Naive thymus-derived CD8-positive, alpha-beta T cell (primary cell): ENCODE results near the gene LILRB3. TPM values are rescaled to one million over a fixed set of nuclear protein-coding genes. Genes with fewer than 3 reads are reported as not detected.
"Not testable (repeated sequence)": the region's sequence is repeated elsewhere in the genome, so short reads cannot be mapped to it uniquely, and the experiment has no call there.

Source experiments
- ATAC-seq, 2 donors: fragments of 150-1000 bp; cut with Tn5 transposase in 1 of 2; sonication (Bioruptor Pico), chemical (Tn5 transposase) in 1 of 2; 1 replicate in 1 of 2; 2 replicates in 1 of 2; pipeline ENCODE4 v1.10.0; 2021; ENCODE audit warnings: mild to moderate bottlenecking in 2 of 2, moderate library complexity in 2 of 2
- POLR2A ChIA-PET: fragments of 350-600 bp; sonication (Branson Sonifier 250); formaldehyde crosslinking; loops from one replicate; lab custom pipeline; 2021; ENCODE audit warnings: antibody characterized with exemption; lab: Charles Lee
- DNase-seq, 10 donors: peaks; one replicate each; pipeline versions ENCODE4 v3.0.0 to v3.0.0-alpha.2; 2020 to 2022
- H3K27ac Mint-ChIP-seq, 10 donors: one replicate each; pipeline ENCODE4 v1.8.0; 2020 to 2022; ENCODE audit warnings: mild to moderate bottlenecking in 10 of 10, mixed read lengths in 10 of 10, moderate library complexity in 4 of 10, inconsistent platforms in 1 of 10
- H3K27me3 Mint-ChIP-seq, 5 donors: one replicate each; pipeline ENCODE4 v1.8.0; 2021 to 2022; ENCODE audit warnings: mixed read lengths in 5 of 5
- H3K36me3 Mint-ChIP-seq, 3 donors: one replicate each; pipeline ENCODE4 v1.8.0; 2020 to 2022; ENCODE audit warnings: mixed read lengths in 3 of 3, mild to moderate bottlenecking in 2 of 3, inconsistent platforms in 1 of 3
- H3K4me1 Mint-ChIP-seq, 4 donors: one replicate each; pipeline ENCODE4 v1.8.0; 2021 to 2022; ENCODE audit warnings: mixed read lengths in 4 of 4
- H3K4me3 Mint-ChIP-seq, 10 donors: one replicate each; pipeline ENCODE4 v1.8.0; 2020 to 2022; ENCODE audit warnings: mild to moderate bottlenecking in 10 of 10, mixed read lengths in 10 of 10, moderate library complexity in 6 of 10, inconsistent platforms in 1 of 10
- H3K9me3 Mint-ChIP-seq, 9 donors: one replicate each; pipeline ENCODE4 v1.8.0; 2020 to 2022; ENCODE audit warnings: mixed read lengths in 9 of 9, mild to moderate bottlenecking in 3 of 9, inconsistent platforms in 1 of 9, moderate library complexity in 1 of 9
- polyA plus RNA-seq, 3 donors: library from polyadenylated mRNA; unstranded; fragments of 300-500 nt; fragmentation: Illumina TruSeq; gene quantifications; one replicate each; pipeline ENCODE4 v1.2.3, GENCODE V29; 2021
- total RNA-seq, 8 experiments: library from RNA in 2 of 8; stranded (reverse) in 2 of 8; gene quantifications; one replicate each; pipeline ENCODE4 v1.2.3 and lab custom pipeline; 2021 to 2026

Gene LILRB3
- total and polyA plus RNA-seq, 5 experiments from 2014 or later, result 0.62 TPM; not detected in 4

GRCh38 chr19:54191011-54191810 lies 31.6 kb downstream of the LILRB3 start, which contains the start of gene TSEN34:
TSS of gene TSEN34 (plus strand) at chr19:54191308. CDS start at chr19:54191365, 57 bp downstream.
- peaks cover 24 to 53% (median 46%) of the 10 kb centered on the region in 4 donors for H3K4me1 Mint-ChIP-seq
- no peaks in the 10 kb centered on the region for H3K9me3 Mint-ChIP-seq
- DNase-seq (peak in 8 of 10 donors; percentile 83 to 100 (median 94)), ATAC-seq (peak; percentile 29 to 37)
- peaks cover 5 to 38% (median 8%) of the 10 kb centered on the region in 3 donors for H3K36me3 Mint-ChIP-seq
- peak within 1 kb of the TSS; percentile 86 to 100 (median 95) for H3K4me3 Mint-ChIP-seq
- no peaks in the 10 kb centered on the region for H3K27me3 Mint-ChIP-seq
- POLR2A ChIA-PET, result interaction anchor here (0.6 to 7.0 kb wide), 13 partner anchors 9 to 1398 kb away, joined by 3 to 158 read pairs (median 7); partner anchors contain the start of genes CNOT3, LENG1, MYADM and RPS9
- peak within 1 kb of the TSS; percentile 98 to 100 (median 99) for H3K27ac Mint-ChIP-seq

- H3K27ac Mint-ChIP-seq, result peak overlapping the region; percentile 98 to 100 (median 99)
- H3K4me1 Mint-ChIP-seq, result peaks cover 22 to 53% (median 46%) of the 10 kb centered on the region in 4 donors
- ATAC-seq (peak; percentile 64), DNase-seq (peak in 9 of 10 donors; percentile 99 to 100 (median 100))
- peak overlapping the region; percentile 86 to 100 (median 95) for H3K4me3 Mint-ChIP-seq
- H3K9me3 Mint-ChIP-seq, result no peaks in the 10 kb centered on the region
- H3K36me3 Mint-ChIP-seq, result peaks cover 3 to 36% (median 6%) of the 10 kb centered on the region in 3 donors
- POLR2A ChIA-PET, result interaction anchor here (0.7 to 7.0 kb wide), 11 partner anchors 10 to 323 kb away, joined by 3 to 158 read pairs (median 10); partner anchors contain the start of genes CNOT3, LENG1, LENG8 and MYADM
- H3K27me3 Mint-ChIP-seq, result no peaks in the 10 kb centered on the region
Measured at GRCh38 chr19:54190503-54191010, 32.2 kb downstream of the LILRB3 start.

- peaks cover 0 to 32% (median 4%) of the 10 kb centered on the region in 3 donors for H3K36me3 Mint-ChIP-seq
- peak overlapping the region; percentile 86 to 100 (median 95) for H3K4me3 Mint-ChIP-seq
- H3K27ac Mint-ChIP-seq, result peak overlapping the region; percentile 98 to 100 (median 99)
- POLR2A ChIA-PET, result interaction anchor here (0.7 to 7.0 kb wide), 20 partner anchors 11 to 1070 kb away, joined by 3 to 158 read pairs (median 6); partner anchors contain the start of genes CNOT3, LENG1, LENG8 and LENG9
- H3K4me1 Mint-ChIP-seq, result peaks cover 22 to 53% (median 44%) of the 10 kb centered on the region in 4 donors
- peak; percentile 54 to 63 for ATAC-seq
- no peaks in the 10 kb centered on the region for H3K27me3 Mint-ChIP-seq
- DNase-seq, result peak; percentile 99 to 100 (median 100)
- no peaks in the 10 kb centered on the region for H3K9me3 Mint-ChIP-seq
Measured at GRCh38 chr19:54189735-54190502, 32.9 kb downstream of the LILRB3 start.

- POLR2A ChIA-PET, result interaction anchor here (0.9 to 7.0 kb wide), 17 partner anchors 10 to 1070 kb away, joined by 3 to 158 read pairs (median 8); partner anchors contain the start of genes CNOT3, LENG1, LENG8 and LENG9
- ATAC-seq, result peak; percentile 0 to 5
- Mint-ChIP-seq H3K27ac (peak within 1 kb of the TSS; percentile 98 to 100 (median 99)), H3K36me3 (peaks cover 0 to 25% (median 4%) of the 10 kb centered on the region in 3 donors), H3K4me3 (peak within 1 kb of the TSS; percentile 86 to 100 (median 95)), H3K27me3 (no peaks in the 10 kb centered on the region), H3K9me3 (no peaks in the 10 kb centered on the region), H3K4me1 (peaks cover 22 to 53% (median 42%) of the 10 kb centered on the region in 4 donors)
- peak in 1 of 10 donors; percentile 71 for DNase-seq
Measured at GRCh38 chr19:54189145-54189734, 33.6 kb downstream of the LILRB3 start, which contains the start of gene MBOAT7. TSS of gene MBOAT7 (minus strand) at chr19:54189580. CDS start at chr19:54188508, 1,072 bp downstream.

- Mint-ChIP-seq H3K4me1 (peaks cover 24 to 52% (median 41%) of the 10 kb centered on the region in 4 donors), H3K36me3 (peaks cover 0 to 17% (median 4%) of the 10 kb centered on the region in 3 donors), H3K9me3 (no peaks in the 10 kb centered on the region), H3K27ac (peak overlapping the region; percentile 75 to 93 (median 82)), H3K4me3 (peak overlapping the region; percentile 78 to 100 (median 86)), H3K27me3 (no peaks in the 10 kb centered on the region)
- peak in 2 of 10 donors; percentile 46 to 47 for DNase-seq
- POLR2A ChIA-PET, result interaction anchor here (1.1 to 7.0 kb wide), 9 partner anchors 12 to 1071 kb away, joined by 3 to 158 read pairs (median 10); partner anchors contain the start of genes CNOT3, LENG1, LENG8 and PPP6R1
- no peak for ATAC-seq
Measured at GRCh38 chr19:54188215-54188871, 34.5 kb downstream of the LILRB3 start.

- Mint-ChIP-seq H3K4me1 (peaks cover 16 to 38% (median 27%) of the 10 kb centered on the region in 4 donors), H3K4me3 (peak overlapping the region in 8 of 10 donors; percentile 7 to 95 (median 80)), H3K36me3 (peaks cover 0 to 12% (median 0%) of the 10 kb centered on the region in 3 donors), H3K27me3 (no peaks in the 10 kb centered on the region), H3K9me3 (no peaks in the 10 kb centered on the region), H3K27ac (peak overlapping the region in 7 of 10 donors; percentile 20 to 88 (median 75))
- DNase-seq (no peak), ATAC-seq (no peak)
- POLR2A ChIA-PET, result interaction anchor here (0.6 to 7.0 kb wide), 2 partner anchors 22 to 29 kb away, joined by 4 to 103 read pairs; partner anchors contain the start of gene LENG1
Measured at GRCh38 chr19:54186934-54187381, 35.8 kb downstream of the LILRB3 start.

- H3K4me3 Mint-ChIP-seq, result peak overlapping the region in 1 of 10 donors; percentile 18
- H3K4me1 Mint-ChIP-seq, result peaks cover 12 to 32% (median 21%) of the 10 kb centered on the region in 4 donors
- peak overlapping the region in 3 of 10 donors; percentile 36 to 80 (median 79) for H3K27ac Mint-ChIP-seq
- no peaks in the 10 kb centered on the region for H3K27me3 Mint-ChIP-seq
- DNase-seq, result no peak
- POLR2A ChIA-PET, result interaction anchor here (1.2 to 7.0 kb wide), 2 partner anchors 15 to 28 kb away, joined by 5 to 103 read pairs; partner anchors contain the start of genes LENG1 and RPS9
- peaks cover 0 to 9% (median 0%) of the 10 kb centered on the region in 3 donors for H3K36me3 Mint-ChIP-seq
- no peaks in the 10 kb centered on the region for H3K9me3 Mint-ChIP-seq
- ATAC-seq, result no peak
Measured at GRCh38 chr19:54186351-54186750, 36.5 kb downstream of the LILRB3 start.

- H3K27me3 Mint-ChIP-seq, result no peaks in the 10 kb centered on the region
- H3K4me3 Mint-ChIP-seq, result no peak overlapping the region
- POLR2A ChIA-PET, result interaction anchor here (0.7 kb wide), 1 partner anchor 46 kb away, joined by 3 read pairs; the partner anchor contains the start of gene CNOT3
- peaks cover 11 to 21% (median 15%) of the 10 kb centered on the region in 4 donors for H3K4me1 Mint-ChIP-seq
- ATAC-seq (no peak), DNase-seq (no peak)
- H3K9me3 Mint-ChIP-seq, result no peaks in the 10 kb centered on the region
- no peak overlapping the region for H3K27ac Mint-ChIP-seq
- peaks cover 0 to 9% (median 4%) of the 10 kb centered on the region in 3 donors for H3K36me3 Mint-ChIP-seq
Measured at GRCh38 chr19:54183431-54183830, 39.4 kb downstream of the LILRB3 start.

GRCh38 chr19:54181894-54182293 lies 40.9 kb downstream of the LILRB3 start:
- not testable (repeated sequence) for DNase-seq, H3K4me1 Mint-ChIP-seq, H3K9me3 Mint-ChIP-seq, H3K27ac Mint-ChIP-seq, H3K4me3 Mint-ChIP-seq, ATAC-seq, H3K27me3 Mint-ChIP-seq
- POLR2A ChIA-PET, result interaction anchor here (0.6 kb wide), 1 partner anchor 63 kb away, joined by 4 read pairs; no protein-coding TSS in a partner anchor
- peaks cover 0 to 15% (median 7%) of the 10 kb centered on the region in 3 donors for H3K36me3 Mint-ChIP-seq

GRCh38 chr19:54180691-54181091 lies 42.1 kb downstream of the LILRB3 start:
- peaks cover 0 to 16% (median 7%) of the 10 kb centered on the region in 3 donors for H3K36me3 Mint-ChIP-seq
- no peak for ATAC-seq
- POLR2A ChIA-PET, result no interaction called here
- no peak for DNase-seq
- peaks cover 0 to 5% (median 0%) of the 10 kb centered on the region in 4 donors for H3K4me1 Mint-ChIP-seq
- no peaks in the 10 kb centered on the region for H3K9me3 Mint-ChIP-seq
- H3K27ac Mint-ChIP-seq, result no peak overlapping the region
- H3K27me3 Mint-ChIP-seq, result no peaks in the 10 kb centered on the region
- H3K4me3 Mint-ChIP-seq, result no peak overlapping the region
